Mesangial cell (primary cell): ENCODE data around the gene KRTAP5-10. TPM values are rescaled to one million over a fixed set of nuclear protein-coding genes. Genes with fewer than 3 reads are reported as not detected.

Experiments used
- total RNA-seq: library from RNA; depleted of rRNA; stranded (reverse); fragments of >200 nt; gene quantifications from 2 replicates; pipeline ENCODE4 v1.2.3, GENCODE V29; 2015

The KRTAP5-10 gene, protein sequence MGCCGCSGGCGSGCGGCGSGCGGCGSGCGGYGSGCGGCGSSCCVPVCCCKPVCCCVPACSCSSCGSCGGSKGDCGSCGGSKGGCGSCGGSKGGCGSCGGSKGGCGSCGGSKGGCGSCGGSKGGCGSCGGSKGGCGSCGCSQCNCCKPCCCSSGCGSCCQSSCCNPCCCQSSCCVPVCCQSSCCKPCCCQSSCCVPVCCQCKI
- total RNA-seq = not detected in 2 replicates

DNA sequence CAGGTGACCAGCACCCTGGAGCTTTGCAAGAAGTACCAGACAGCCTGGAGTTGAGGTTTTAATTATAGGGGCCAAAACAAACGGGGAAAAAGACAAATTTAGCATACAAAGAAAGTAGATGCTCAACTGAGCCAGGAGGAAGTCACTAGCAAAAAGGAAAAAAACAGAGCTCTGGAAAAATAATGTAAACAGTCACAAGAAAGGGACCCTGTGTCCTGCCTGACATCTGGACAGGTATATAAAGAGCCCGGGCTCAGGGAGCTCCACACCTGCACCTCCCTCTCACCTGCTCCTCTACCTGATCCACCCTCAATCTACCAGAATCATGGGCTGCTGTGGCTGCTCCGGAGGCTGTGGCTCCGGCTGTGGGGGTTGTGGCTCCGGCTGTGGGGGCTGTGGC lies at the start of gene KRTAP5-10:
TSS of gene KRTAP5-10 (plus strand) at position 301 of the 400 bp plus-strand sequence. CDS start at position 326, 25 bp downstream.

DNA sequence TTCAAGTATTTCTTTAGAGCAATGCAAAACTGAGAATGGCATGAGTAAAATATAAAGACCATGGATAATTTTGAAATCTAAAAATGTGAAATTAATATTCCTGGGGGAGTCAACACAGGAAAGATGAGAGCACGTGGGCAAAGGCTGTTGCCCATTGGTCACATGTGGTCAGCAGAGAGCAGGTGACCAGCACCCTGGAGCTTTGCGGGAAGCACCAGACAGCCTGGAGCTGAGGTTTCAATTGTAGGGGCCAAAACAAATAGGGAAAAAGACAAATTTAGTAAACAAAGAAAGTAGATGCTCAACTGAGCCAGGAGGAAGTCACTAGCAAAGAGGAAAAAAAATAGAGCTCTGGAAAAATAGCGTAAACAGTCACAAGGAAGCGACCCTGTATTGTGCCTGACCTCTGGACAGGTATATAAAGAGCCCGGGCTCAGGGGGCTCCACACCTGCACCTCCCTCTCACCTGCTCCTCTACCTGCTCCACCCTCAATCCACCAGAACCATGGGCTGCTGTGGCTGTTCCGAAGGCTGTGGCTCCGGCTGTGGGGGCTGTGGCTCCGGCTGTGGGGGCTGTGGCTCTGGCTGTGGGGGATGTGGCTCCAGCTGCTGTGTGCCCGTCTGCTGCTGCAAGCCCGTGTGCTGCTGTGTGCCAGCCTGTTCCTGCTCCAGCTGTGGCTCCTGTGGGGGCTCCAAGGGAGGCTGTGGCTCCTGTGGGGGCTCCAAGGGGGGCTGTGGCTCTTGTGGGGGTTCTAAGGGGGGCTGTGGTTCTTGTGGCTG lies 38.4 kb upstream of the KRTAP5-10 start, which contains the start of gene KRTAP5-7:
TSS of gene KRTAP5-7 (plus strand) at position 472 of the 780 bp plus-strand sequence. CDS start at position 506, 34 bp downstream.

DNA sequence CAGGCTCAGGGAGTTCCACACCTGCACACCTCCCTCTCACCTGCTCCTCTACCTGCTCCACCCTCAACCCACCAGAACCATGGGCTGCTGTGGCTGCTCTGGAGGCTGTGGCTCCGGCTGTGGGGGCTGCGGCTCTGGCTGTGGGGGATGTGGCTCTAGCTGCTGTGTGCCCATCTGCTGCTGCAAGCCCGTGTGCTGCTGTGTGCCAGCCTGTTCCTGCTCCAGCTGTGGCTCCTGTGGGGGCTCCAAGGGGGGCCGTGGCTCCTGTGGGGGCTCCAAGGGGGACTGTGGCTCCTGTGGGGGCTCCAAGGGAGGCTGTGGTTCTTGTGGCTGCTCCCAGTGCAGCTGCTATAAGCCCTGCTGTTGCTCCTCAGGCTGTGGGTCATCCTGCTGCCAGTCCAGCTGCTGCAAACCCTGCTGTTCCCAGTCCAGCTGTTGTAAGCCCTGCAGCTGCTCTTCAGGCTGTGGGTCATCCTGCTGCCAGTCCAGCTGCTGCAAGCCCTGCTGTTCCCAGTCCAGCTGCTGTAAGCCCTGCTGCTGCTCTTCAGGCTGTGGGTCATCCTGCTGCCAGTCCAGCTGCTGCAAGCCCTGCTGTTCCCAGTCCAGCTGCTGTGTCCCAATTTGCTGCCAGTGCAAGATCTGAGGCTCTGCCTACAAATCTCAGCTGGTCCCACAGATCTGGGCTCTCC lies 27.2 kb upstream of the KRTAP5-10 start, which contains the start of gene KRTAP5-8:
TSS of gene KRTAP5-8 (plus strand) at position 49 of the 689 bp plus-strand sequence. CDS start at position 80, 31 bp downstream.

DNA sequence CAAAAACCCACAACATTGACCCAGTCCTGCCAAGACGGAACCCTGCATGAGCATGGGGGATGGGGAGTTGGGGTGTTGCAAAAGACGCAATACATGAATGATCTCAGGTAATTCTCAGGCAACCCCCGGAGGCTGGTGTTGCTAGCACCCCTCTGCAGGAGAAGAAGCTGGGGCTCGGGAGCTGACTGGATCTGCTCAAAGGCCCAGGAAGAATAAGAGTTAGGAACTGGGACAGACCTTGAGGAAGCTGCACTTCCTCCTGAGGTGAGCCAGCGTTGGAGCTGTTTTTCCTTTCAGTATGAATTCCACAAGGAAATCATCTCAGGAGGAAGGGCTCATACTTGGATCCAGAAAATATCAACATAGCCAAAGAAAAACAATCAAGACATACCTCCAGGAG lies 17.2 kb upstream of the KRTAP5-10 start, which contains the start of gene KRTAP5-9:
TSS of gene KRTAP5-9 (plus strand) at position 301 of the 400 bp plus-strand sequence. CDS start 238 bp downstream, outside the sequence.

DNA sequence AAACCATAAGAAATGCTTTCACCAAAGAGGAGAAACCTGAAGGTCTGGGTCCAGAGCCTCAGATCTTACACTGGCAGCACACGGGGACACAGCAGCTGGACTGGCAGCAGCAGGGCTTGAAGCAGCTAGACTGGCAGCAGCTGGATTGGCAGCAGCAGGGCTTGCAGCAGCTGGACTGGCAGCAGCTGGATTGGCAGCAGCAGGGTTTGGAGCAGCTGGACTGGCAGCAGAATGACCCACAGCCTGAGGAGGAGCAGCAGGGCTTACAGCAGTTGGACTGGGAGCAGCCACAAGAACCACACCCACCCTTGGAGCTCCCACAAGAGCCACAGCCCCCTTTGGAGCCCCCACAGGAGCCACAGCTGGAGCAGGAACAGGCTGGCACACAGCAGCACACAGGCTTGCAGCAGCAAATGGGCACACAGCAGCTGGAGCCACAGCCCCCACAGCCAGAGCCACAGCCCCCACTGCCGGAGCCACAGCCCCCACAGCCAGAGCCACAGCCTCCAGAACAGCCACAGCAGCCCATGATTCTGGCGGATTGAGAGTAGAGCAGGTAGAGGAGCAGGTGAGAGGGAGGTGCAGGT lies 17.0 kb downstream of the KRTAP5-10 start, which contains the start of gene KRTAP5-11:
TSS of gene KRTAP5-11 (minus strand) at position 567 of the 587 bp plus-strand sequence. CDS start at position 529, 38 bp downstream.

Other genes with a start within 250 kb of the KRTAP5-10 start
- 113 and 115 TPM in 2 replicates for gene DHCR7, start 117.2 kb upstream of the KRTAP5-10 start, total RNA-seq
- gene NADSYN1, start 112.4 kb upstream of the KRTAP5-10 start, total RNA-seq = 46.3 and 75.6 TPM in 2 replicates
- not detected in 2 replicates for gene KRTAP5-7, start 38.3 kb upstream of the KRTAP5-10 start, total RNA-seq
- not detected in 2 replicates for gene KRTAP5-8, start 27.5 kb upstream of the KRTAP5-10 start, total RNA-seq
- gene KRTAP5-9, start 17.1 kb upstream of the KRTAP5-10 start, total RNA-seq = 0.33 TPM in 1 of 2 replicates, not detected in the other
- not detected in 2 replicates for gene KRTAP5-11, start 17.3 kb downstream of the KRTAP5-10 start, total RNA-seq